Choroid plexus epithelial cell (primary cell): ENCODE measurements around the gene RETNLB.

ENCODE experiments used
- DNase-seq: peaks from one replicate; pipeline ENCODE4 v3.0.0-alpha.2; 2010; ENCODE audit warnings: low read depth
- H3K4me3 ChIP-seq: 2 replicates; pipeline ENCODE4 v1.5.1; 2011; ENCODE audit warnings: low read depth, mild to moderate bottlenecking, control low read depth, low read length, moderate library complexity
- CTCF ChIP-seq: conservative IDR thresholded peaks from 2 replicates; pipeline ENCODE4 v1.5.1; 2011; ENCODE audit warnings: low read depth, mild to moderate bottlenecking, control low read depth, inconsistent platforms, low read length, moderate library complexity

RETNLB gene

GRCh38 chr3:108728105-108728504, 29.1 kb downstream of the RETNLB start:
- no peak for DNase-seq
- no peak for TF ChIP-seq CTCF
- no peak overlapping the region for H3K4me3 ChIP-seq

- DNase-seq = no peak
- no peak overlapping the region for H3K4me3 ChIP-seq
- TF ChIP-seq CTCF = no peak
Observed at GRCh38 chr3:108724101-108724500, 33.1 kb downstream of the RETNLB start.

- no peak overlapping the region for H3K4me3 ChIP-seq
- DNase-seq = no peak
- no peak for TF ChIP-seq CTCF
Observed at GRCh38 chr3:108722724-108723123, 34.5 kb downstream of the RETNLB start.

GRCh38 chr3:108719178-108719806, 37.9 kb downstream of the RETNLB start:
- DNase-seq = no peak
- no peak for TF ChIP-seq CTCF
- no peak overlapping the region for H3K4me3 ChIP-seq

- no peak overlapping the region for H3K4me3 ChIP-seq
- DNase-seq = no peak
- TF ChIP-seq CTCF = no peak
Observed at GRCh38 chr3:108718454-108718853, 38.8 kb downstream of the RETNLB start.

- H3K4me3 ChIP-seq = no peak overlapping the region
- DNase-seq = no peak
- TF ChIP-seq CTCF = no peak
Observed at GRCh38 chr3:108713816-108714215, 43.4 kb downstream of the RETNLB start.

- DNase-seq = no peak
- H3K4me3 ChIP-seq = no peak overlapping the region
- TF ChIP-seq CTCF = no peak
Observed at GRCh38 chr3:108713009-108713516, 44.1 kb downstream of the RETNLB start.
